OCI-LY3 (cell line): ENCODE measurements around the gene SNX13.

Source experiments
- H2AFZ ChIP-seq: fragments of 200-600, 300-600 bp; shearing (Covaris generic); 2 replicates; pipeline ENCODE4 v1.6.0; 2014; ENCODE audit warnings: antibody characterized with exemption, low read depth, low read length
- H3K27ac ChIP-seq: fragments of 200-600, 300-600 bp; sonication (generic); 2 replicates; pipeline ENCODE4 v1.5.1; 2014; ENCODE audit warnings: mild to moderate bottlenecking, low read length, moderate library complexity, mixed read lengths
- H3K27me3 ChIP-seq: fragments of 200-600, 300-600 bp; sonication (generic); 2 replicates; pipeline ENCODE4 v1.6.1; 2014; ENCODE audit warnings: low read depth, low read length, mixed read lengths
- H3K36me3 ChIP-seq: fragments of 200-600, 300-600 bp; sonication (generic); replicated peaks from 2 replicates; pipeline ENCODE3; 2014; ENCODE audit warnings: low read depth, low read length, mixed read lengths
- H3K4me1 ChIP-seq: fragments of 300-600, 200-600 bp; sonication (generic); 2 replicates; pipeline ENCODE4 v1.6.1; 2014; ENCODE audit warnings: low read length, mixed read lengths
- H3K4me2 ChIP-seq: fragments of 200-600, 300-600 bp; sonication (generic); 2 replicates; pipeline ENCODE4 v1.6.1; 2014; ENCODE audit warnings: low read length, mixed read lengths
- H3K4me3 ChIP-seq: fragments of 300-600, 200-600 bp; sonication (generic); 2 replicates; pipeline ENCODE4 v1.5.1; 2014; ENCODE audit warnings: antibody characterized with exemption, mild to moderate bottlenecking, low read length, moderate library complexity
- H3K79me2 ChIP-seq: fragments of 300-600, 200-600 bp; shearing (Covaris generic); 2 replicates; pipeline ENCODE4 v1.6.1; 2014; ENCODE audit warnings: mild to moderate bottlenecking, low read length, mixed read lengths
- H3K9ac ChIP-seq: fragments of 300-600, 200-600 bp; shearing (Covaris generic); 2 replicates; pipeline ENCODE4 v1.6.0; 2014; ENCODE audit warnings: mild to moderate bottlenecking, low read length, moderate library complexity
- H3K9me3 ChIP-seq: fragments of 200-600, 300-600 bp; shearing (Covaris generic); 2 replicates; pipeline ENCODE4 v1.6.1; 2014; ENCODE audit warnings: low read length, mixed read lengths; ENCODE audit not compliant: insufficient read depth
- H4K20me1 ChIP-seq: fragments of 200-600, 300-600 bp; sonication (generic); 2 replicates; pipeline ENCODE4 v1.6.1; 2016; ENCODE audit warnings: low read length, mixed read lengths; ENCODE audit not compliant: insufficient read depth
- EZH2phosphoT487 ChIP-seq: fragments of 200-600 bp; shearing (Covaris generic); IDR thresholded peaks from 2 replicates; pipeline ENCODE4 v1.6.1; 2018; ENCODE audit warnings: antibody characterized with exemption, mixed run types, low read depth
- TF ChIP-seq, protein P1 (sequence below): fragments of 200-600, 300-600 bp; sonication (generic); IDR thresholded peaks from 2 replicates; pipeline ENCODE4 v1.5.1; 2014; ENCODE audit warnings: antibody characterized with exemption, low read length, low read depth

SNX13 gene

DNA sequence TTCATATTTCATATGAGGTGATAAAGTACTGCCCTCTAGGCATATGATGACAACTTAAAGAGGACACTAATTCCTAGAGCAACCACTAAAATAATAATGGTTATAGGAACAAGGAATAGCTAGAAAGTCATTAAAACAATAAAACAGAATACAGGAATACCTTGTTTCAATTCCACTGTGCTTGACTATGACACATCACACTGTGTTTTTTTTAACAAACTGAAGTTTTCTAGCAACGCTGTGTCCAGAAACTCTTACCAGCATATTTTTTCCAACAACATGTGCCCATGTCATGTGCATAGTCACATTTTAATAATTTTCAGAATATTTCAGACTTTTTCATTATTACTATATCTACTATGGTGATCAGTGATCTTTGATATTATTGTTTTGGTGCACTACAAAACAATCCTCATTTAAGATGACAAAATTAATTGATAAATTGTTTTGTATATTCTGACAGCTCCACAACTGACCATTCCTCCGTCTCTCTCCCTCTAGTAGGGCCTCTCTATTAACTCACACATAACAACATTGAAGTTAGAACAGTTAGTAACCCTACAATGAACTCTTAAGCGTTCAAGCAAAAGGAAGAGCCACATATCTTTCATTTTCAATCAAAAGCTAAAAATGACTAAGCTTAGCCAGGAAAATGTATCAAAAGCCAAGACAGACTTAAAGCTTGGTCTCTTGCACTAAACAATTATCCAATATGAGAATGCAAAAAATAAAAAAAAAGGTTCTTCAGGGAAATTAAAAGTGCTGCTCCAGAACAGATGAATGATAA, 85.8 kb downstream of the SNX13 start:
- Histone ChIP-seq H3K9me3 (no peaks in the 10 kb centered on the region), H3K4me3 (no peak overlapping the region), H3K27me3 (no peaks in the 10 kb centered on the region), H3K4me2 (peak overlapping the region; percentile 32), H3K4me1 (peaks cover 27% of the 10 kb centered on the region), H3K27ac (no peak overlapping the region), H2AFZ (no peak overlapping the region), H3K79me2 (no peaks in the 10 kb centered on the region), H3K36me3 (peaks cover 16% of the 10 kb centered on the region), H4K20me1 (no peaks in the 10 kb centered on the region), H3K9ac (no peak overlapping the region)
- no peak for TF ChIP-seq EZH2phosphoT487
- TF ChIP-seq, protein P1, sequence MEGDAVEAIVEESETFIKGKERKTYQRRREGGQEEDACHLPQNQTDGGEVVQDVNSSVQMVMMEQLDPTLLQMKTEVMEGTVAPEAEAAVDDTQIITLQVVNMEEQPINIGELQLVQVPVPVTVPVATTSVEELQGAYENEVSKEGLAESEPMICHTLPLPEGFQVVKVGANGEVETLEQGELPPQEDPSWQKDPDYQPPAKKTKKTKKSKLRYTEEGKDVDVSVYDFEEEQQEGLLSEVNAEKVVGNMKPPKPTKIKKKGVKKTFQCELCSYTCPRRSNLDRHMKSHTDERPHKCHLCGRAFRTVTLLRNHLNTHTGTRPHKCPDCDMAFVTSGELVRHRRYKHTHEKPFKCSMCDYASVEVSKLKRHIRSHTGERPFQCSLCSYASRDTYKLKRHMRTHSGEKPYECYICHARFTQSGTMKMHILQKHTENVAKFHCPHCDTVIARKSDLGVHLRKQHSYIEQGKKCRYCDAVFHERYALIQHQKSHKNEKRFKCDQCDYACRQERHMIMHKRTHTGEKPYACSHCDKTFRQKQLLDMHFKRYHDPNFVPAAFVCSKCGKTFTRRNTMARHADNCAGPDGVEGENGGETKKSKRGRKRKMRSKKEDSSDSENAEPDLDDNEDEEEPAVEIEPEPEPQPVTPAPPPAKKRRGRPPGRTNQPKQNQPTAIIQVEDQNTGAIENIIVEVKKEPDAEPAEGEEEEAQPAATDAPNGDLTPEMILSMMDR, result no peak

DNA sequence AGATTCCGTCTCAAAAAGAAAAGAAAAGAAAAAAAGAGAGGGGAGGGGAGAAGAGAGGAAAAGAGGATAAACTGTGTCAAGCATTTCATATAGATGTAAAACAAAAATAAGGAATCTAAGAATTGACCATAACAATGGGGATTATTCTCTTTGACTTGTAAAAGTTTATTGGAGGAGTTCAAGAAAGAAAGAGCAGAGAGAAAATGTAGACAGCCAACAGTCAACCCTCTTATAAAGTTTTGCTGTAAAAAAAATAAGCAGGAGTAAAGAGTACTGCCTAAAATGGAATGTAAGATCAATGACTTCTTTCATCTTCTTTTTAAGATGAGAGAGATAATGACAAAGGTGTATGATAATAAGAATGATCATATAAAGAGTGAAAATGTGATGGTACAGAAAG, 87.9 kb downstream of the SNX13 start:
- Histone ChIP-seq H3K4me3 (no peak overlapping the region), H4K20me1 (no peaks in the 10 kb centered on the region), H2AFZ (no peak overlapping the region), H3K4me1 (peaks cover 18% of the 10 kb centered on the region), H3K9ac (no peak overlapping the region), H3K27me3 (no peaks in the 10 kb centered on the region), H3K27ac (no peak overlapping the region), H3K9me3 (no peaks in the 10 kb centered on the region), H3K4me2 (no peak overlapping the region), H3K36me3 (peaks cover 16% of the 10 kb centered on the region), H3K79me2 (no peaks in the 10 kb centered on the region)
- TF ChIP-seq, protein P1, result no peak
- no peak for TF ChIP-seq EZH2phosphoT487

DNA sequence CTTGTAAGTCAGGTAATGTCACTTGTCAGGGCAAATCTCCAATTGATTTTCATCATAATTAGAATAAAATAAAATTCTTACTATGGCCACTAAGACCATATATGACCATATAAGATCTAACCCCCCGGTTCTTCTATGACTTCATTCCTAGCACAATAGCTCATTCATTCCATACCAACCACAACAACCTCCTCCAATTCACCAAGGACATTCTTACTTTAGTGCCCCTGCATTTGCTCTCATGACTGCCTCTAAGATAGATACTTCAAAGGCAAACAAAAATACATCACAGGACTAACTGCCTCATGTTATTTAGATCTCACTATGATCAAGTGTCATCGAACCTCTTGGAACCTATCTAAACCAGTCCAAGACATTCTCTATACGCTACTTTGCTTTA, 90.8 kb downstream of the SNX13 start:
- peaks cover 8% of the 10 kb centered on the region for H3K36me3 ChIP-seq
- no peak overlapping the region for H3K4me2 ChIP-seq
- H2AFZ ChIP-seq, result no peak overlapping the region
- no peaks in the 10 kb centered on the region for H4K20me1 ChIP-seq
- H3K27me3 ChIP-seq, result no peaks in the 10 kb centered on the region
- no peak for TF ChIP-seq EZH2phosphoT487
- TF ChIP-seq, protein P1, result no peak
- no peak overlapping the region for H3K4me3 ChIP-seq
- H3K9me3 ChIP-seq, result no peaks in the 10 kb centered on the region
- H3K9ac ChIP-seq, result no peak overlapping the region
- H3K27ac ChIP-seq, result no peak overlapping the region
- peaks cover 21% of the 10 kb centered on the region for H3K4me1 ChIP-seq
- H3K79me2 ChIP-seq, result no peaks in the 10 kb centered on the region

DNA sequence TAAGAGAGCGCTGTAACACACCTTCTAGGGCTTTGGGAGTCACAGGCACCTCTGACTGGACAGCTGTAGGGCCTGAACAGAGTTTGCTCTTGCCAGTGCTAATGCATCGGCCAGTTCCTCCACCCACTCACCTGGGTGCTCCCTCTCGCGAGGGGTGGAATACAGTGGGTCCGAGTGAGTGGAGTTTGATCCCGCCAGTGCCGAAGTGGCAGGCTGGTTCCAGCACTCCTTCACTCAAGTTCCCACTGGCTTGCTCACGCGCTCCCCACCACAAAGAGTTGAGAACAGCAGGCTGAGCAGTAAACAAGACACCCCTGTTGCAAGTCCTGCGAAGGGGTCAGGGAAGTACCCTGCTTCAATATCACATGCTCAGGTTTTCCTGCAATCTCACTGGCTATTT, 91.8 kb downstream of the SNX13 start:
- TF ChIP-seq, protein P1, result no peak
- no peak for TF ChIP-seq EZH2phosphoT487
- no peak overlapping the region for H2AFZ ChIP-seq
- H3K79me2 ChIP-seq, result no peaks in the 10 kb centered on the region
- no peaks in the 10 kb centered on the region for H4K20me1 ChIP-seq
- H3K27ac ChIP-seq, result no peak overlapping the region
- no peaks in the 10 kb centered on the region for H3K9me3 ChIP-seq
- H3K36me3 ChIP-seq, result peaks cover 8% of the 10 kb centered on the region
- no peak overlapping the region for H3K4me3 ChIP-seq
- H3K27me3 ChIP-seq, result no peaks in the 10 kb centered on the region
- H3K4me1 ChIP-seq, result peaks cover 23% of the 10 kb centered on the region
- no peak overlapping the region for H3K9ac ChIP-seq
- no peak overlapping the region for H3K4me2 ChIP-seq
